BE2C (cell line): Measurements from ENCODE around the gene CRYBB3.
A peak's percentile ranks its signal among the peaks of the same experiment; 100 is the strongest.

Source experiments
- DNase-seq: peaks from one replicate; pipeline ENCODE4 v3.0.0-alpha.2; 2020
- H3K27me3 ChIP-seq: fragments of 250-450 bp; sonication (Bioruptor Pico); 2 replicates; pipeline ENCODE4 v1.5.1; 2020; ENCODE audit warnings: mild to moderate bottlenecking
- H3K36me3 ChIP-seq: fragments of 250-450 bp; sonication (Bioruptor Pico); 2 replicates; pipeline ENCODE4 v1.5.1; 2020; ENCODE audit warnings: mild to moderate bottlenecking
- H3K4me1 ChIP-seq: fragments of 250-450 bp; sonication (Bioruptor Pico); 2 replicates; pipeline ENCODE4 v1.5.1; 2020
- H3K4me3 ChIP-seq: 2 replicates; pipeline ENCODE4 v1.5.1; 2011; ENCODE audit warnings: low read depth, low read length
- H3K9me3 ChIP-seq: fragments of 250-450 bp; sonication (Bioruptor Pico); 2 replicates; pipeline ENCODE4 v1.5.1; 2020
- TF ChIP-seq, protein P1 (sequence below): IDR thresholded peaks from 2 replicates; pipeline ENCODE4 v1.5.1; 2012; ENCODE audit warnings: mild to moderate bottlenecking, low read depth, low read length

Gene CRYBB3

DNA sequence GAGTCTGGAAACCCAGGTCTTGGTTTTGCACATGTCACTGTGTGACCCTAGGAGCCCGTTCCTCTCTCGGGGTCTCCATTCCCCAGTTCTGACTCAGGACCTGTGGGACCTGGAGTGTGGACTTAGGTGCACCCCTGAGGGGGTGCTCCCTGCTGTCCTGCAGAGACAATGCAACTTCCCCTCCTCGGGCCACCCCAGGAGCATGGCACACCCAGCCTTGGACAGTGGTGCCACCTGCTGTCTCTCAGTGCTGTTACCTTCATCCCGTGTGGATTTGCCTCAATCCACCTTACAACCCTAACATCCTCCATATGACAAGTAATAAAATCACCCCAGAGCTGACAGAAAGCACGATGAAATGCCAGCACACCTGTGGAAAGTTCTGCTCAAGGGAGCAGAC, 27.5 kb upstream of the CRYBB3 start:
- DNase-seq, result peak; percentile 26
- no peaks in the 10 kb centered on the region for H3K4me1 ChIP-seq
- no peaks in the 10 kb centered on the region for H3K9me3 ChIP-seq
- no peaks in the 10 kb centered on the region for H3K27me3 ChIP-seq
- H3K4me3 ChIP-seq, result no peak overlapping the region
- TF ChIP-seq, protein P1, sequence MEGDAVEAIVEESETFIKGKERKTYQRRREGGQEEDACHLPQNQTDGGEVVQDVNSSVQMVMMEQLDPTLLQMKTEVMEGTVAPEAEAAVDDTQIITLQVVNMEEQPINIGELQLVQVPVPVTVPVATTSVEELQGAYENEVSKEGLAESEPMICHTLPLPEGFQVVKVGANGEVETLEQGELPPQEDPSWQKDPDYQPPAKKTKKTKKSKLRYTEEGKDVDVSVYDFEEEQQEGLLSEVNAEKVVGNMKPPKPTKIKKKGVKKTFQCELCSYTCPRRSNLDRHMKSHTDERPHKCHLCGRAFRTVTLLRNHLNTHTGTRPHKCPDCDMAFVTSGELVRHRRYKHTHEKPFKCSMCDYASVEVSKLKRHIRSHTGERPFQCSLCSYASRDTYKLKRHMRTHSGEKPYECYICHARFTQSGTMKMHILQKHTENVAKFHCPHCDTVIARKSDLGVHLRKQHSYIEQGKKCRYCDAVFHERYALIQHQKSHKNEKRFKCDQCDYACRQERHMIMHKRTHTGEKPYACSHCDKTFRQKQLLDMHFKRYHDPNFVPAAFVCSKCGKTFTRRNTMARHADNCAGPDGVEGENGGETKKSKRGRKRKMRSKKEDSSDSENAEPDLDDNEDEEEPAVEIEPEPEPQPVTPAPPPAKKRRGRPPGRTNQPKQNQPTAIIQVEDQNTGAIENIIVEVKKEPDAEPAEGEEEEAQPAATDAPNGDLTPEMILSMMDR, result peak; percentile 54
- H3K36me3 ChIP-seq, result no peaks in the 10 kb centered on the region; the same call in 1 of the 2 replicates

DNA sequence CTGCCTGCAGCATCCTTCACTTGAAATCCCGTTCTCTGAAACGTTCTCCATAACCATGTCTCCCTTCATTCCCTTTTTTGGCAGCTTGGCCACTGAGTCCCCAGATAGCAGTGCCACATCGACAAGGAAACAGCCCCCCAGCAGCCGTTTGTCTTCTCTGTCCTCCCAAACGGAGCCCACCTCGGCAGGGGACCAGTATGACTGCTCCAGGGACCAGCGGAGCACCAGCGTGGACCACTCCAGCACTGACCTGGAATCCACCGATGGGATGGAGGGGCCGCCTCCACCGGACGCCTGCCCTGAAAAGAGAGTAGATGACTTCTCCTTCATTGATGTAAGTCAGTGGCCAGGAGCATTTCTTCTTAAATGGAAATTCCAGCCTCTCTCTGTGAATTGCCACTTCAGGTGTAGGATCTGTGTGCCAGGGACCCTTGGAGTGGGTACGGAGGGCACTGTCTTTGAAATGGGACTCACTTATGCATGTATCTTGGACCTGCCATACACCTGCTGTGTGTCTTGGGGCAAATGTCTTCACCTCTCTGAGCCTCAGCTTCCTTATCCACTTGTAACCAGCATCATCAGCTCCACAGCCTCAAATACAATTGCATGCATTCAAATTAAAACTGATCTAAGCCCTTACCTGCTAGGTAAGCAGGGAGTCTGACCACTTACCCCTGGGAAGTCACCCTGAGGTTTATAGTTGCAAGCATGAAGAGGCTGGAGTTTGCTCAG, 25.3 kb upstream of the CRYBB3 start:
- TF ChIP-seq, protein P1, result no peak
- Histone ChIP-seq H3K4me1 (no peaks in the 10 kb centered on the region), H3K27me3 (no peaks in the 10 kb centered on the region), H3K9me3 (no peaks in the 10 kb centered on the region), H3K36me3 (no peaks in the 10 kb centered on the region; the same call in 1 of the 2 replicates), H3K4me3 (no peak overlapping the region)
- no peak for DNase-seq

DNA sequence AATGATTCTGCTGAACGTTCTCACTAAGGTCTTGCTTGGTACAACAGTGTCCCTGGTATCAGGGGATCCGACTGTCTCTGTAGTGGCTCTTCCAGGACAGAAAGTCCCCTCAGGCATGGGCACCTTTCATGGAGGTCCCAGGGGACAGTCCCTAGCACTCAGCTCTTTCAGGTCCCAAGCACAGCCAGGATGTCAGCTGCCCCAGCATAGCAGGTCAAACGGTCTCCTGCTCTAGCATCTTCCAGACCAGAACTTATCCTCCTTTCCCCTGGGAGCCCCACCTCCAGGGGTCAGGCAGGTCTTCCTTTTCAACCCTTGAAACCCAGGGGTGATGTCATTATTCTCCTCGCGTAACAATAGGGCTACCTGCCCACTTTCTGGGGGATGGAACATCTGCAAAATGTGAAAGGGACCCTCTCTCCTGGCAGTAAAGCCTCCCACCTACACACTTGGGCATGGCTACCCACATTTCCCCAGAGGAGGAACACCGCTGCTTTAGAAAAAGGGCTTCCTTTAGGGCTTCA, 24.7 kb upstream of the CRYBB3 start:
- no peaks in the 10 kb centered on the region; the same call in 1 of the 2 replicates for H3K36me3 ChIP-seq
- H3K4me3 ChIP-seq, result no peak overlapping the region
- H3K4me1 ChIP-seq, result no peaks in the 10 kb centered on the region
- H3K27me3 ChIP-seq, result no peaks in the 10 kb centered on the region
- TF ChIP-seq, protein P1, result no peak
- no peaks in the 10 kb centered on the region for H3K9me3 ChIP-seq
- no peak for DNase-seq

DNA sequence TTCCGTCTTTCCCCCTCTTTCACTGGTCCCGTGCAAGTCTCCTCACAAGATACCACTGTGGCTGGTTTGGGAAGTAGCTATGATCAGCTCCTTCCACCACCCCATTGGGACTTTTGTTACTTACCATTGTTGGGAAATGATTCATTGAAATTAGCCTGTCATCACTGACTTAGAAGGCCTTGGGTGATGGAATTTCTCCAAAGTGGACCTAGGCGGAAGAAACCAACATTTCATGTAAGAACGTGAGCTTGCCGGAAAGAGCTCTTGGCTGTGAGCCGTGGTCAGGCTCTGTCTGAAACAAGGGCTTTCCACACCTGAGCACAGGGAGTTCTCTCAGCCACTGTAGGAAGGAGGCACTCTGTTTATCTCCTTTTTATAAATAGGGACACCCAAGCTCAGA, 23.5 kb upstream of the CRYBB3 start:
- TF ChIP-seq, protein P1, result no peak
- no peaks in the 10 kb centered on the region for H3K9me3 ChIP-seq
- H3K27me3 ChIP-seq, result no peaks in the 10 kb centered on the region
- H3K36me3 ChIP-seq, result no peaks in the 10 kb centered on the region; the same call in 1 of the 2 replicates
- no peak for DNase-seq
- H3K4me1 ChIP-seq, result no peaks in the 10 kb centered on the region
- no peak overlapping the region for H3K4me3 ChIP-seq

DNA sequence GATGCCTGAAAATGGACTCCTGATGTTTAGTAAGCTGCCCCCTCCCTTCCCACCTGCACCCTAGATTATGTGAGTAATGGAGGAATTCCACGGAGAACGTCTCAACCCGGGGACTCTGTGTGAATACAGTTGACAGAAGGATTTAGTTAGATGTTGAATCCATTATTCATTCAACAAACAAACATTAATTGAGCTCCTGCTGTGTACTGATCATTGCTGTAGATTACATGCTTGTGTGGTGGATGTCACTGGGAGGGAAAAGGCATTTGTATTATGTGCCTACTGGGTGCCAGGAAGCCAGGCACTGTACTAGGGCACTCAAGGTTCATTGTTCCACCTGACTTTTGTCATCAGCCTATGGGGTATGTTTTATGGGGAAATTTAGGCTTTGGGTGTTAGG, 22.9 kb upstream of the CRYBB3 start:
- Histone ChIP-seq H3K36me3 (no peaks in the 10 kb centered on the region; the same call in 1 of the 2 replicates), H3K27me3 (no peaks in the 10 kb centered on the region), H3K9me3 (no peaks in the 10 kb centered on the region), H3K4me1 (no peaks in the 10 kb centered on the region), H3K4me3 (no peak overlapping the region)
- TF ChIP-seq, protein P1, result no peak
- DNase-seq, result no peak

DNA sequence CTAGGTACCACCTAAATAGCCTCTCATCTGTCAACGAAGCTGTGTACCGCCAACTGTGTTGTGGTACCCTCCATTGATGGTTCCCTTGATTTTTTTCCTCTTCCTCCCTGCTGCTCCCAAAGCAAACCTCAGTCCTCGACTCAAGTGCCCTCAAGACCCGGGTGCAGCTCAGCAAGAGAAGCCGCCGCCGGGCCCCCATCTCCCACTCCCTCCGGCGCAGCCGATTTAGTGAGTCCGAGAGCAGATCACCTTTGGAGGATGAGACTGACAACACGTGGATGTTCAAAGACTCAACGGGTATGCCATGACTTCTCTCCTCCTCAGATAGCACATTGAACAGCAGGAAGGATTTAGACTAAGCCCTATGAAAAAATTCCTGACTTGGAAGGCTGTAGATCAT, 22.4 kb upstream of the CRYBB3 start:
- no peaks in the 10 kb centered on the region; the same call in 1 of the 2 replicates for H3K36me3 ChIP-seq
- no peaks in the 10 kb centered on the region for H3K27me3 ChIP-seq

More for the DNA sequence above, 22.4 kb upstream of the CRYBB3 start:
- TF ChIP-seq, protein P1, result no peak
- no peaks in the 10 kb centered on the region for H3K4me1 ChIP-seq
- no peak for DNase-seq
- no peak overlapping the region for H3K4me3 ChIP-seq
- no peaks in the 10 kb centered on the region for H3K9me3 ChIP-seq
